ENCODE results near the gene TCEAL1. TPM values are rescaled to one million over a fixed set of nuclear protein-coding genes. Genes with fewer than 3 reads are reported as not detected.
"Not testable (repeated sequence)": the region's sequence is repeated elsewhere in the genome, so short reads cannot be mapped to it uniquely, and the experiment has no call there.

The TCEAL1 gene, protein sequence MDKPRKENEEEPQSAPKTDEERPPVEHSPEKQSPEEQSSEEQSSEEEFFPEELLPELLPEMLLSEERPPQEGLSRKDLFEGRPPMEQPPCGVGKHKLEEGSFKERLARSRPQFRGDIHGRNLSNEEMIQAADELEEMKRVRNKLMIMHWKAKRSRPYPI
- 4.2 and 5.0 TPM in 2 replicates for total RNA-seq

DNA sequence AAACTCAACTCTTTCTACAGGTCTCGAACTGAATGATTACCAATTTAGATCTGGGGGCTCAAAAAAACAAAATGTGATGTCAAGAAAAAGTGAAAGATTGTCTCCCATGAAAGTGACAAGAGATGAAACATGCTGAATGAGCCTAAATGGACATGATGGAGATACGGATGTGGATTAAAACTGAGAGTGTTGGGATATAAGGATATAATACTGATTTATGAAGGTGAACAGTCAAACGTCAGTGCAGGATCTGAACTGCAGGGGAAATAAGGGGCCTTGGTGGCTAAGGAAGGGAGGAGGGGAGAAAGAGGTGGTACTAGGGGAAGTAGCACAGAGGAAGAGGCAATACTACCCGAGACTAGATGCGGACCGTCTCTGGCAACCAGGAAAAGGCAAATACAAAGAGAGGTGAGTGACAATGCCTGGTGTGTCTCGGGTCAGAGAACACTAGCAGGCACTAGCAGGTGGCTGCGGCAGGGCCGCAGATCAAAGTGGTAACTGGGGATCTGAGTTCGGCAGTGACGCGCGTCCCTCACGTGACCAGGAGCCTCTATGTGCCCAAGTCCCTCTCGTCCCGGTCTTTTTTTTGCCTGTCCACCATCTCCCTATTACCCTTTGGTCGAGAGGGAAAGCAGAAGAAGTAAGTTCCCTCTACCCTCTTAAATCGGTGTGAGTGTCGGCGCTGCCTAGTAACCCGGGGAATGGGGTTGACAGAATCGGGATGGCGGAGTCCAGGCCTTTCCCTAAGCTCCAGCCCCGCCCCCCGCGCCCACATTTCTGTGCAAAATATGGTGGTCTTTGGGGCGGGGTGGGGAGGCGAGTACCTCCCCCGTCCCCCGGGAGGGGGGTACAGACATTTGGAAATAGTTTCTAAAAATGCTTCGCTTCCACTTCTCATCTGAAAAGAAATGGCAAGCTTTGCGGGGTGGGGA, at the start of gene TCEAL1:
TCEAL1 (plus strand) TSS at position 590 of the 932 bp plus-strand sequence. CDS start 942 bp downstream, outside the sequence.
- Mint-ChIP-seq H3K9me3 (no peaks in the 10 kb centered on the region), H3K4me1 (ENCODE audit: low read depth) (peaks cover 18% of the 10 kb centered on the region), H3K27me3 (ENCODE audit: low read depth) (no peaks in the 10 kb centered on the region), H3K36me3 (ENCODE audit: low read depth) (peaks cover 3% of the 10 kb centered on the region), H3K27ac (peak within 1 kb of the TSS; percentile 39), H3K4me3 (ENCODE audit: low read depth) (peak within 1 kb of the TSS; percentile 84)
- no peak for DNase-seq (ENCODE audit: low spot score)
- intact Hi-C loops (cut with micrococcal nuclease) = loop anchor here (5.0 kb wide), 1 partner anchor 59 kb away; the partner anchor contains the start of gene MORF4L2

DNA sequence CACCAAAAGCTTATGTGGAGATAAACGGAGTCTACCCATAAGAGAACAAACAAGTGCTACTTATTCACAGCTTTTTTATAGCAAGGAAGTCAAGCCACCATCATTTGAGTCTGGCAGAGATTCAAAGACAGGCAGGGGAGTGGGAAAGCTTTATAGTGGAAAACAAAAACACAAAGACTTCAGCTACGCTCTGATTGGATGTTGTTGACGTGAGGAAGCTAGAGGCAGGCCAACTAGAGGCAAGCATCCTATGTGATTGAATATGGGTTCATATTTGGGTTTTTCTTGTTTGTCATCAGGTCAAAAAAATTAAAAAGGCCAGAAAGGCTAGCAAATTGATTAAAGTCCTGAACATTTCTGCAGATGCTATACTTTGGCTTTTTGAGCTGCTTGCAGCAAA, 44.2 kb upstream of the TCEAL1 start:
- Mint-ChIP-seq H3K36me3 (ENCODE audit: low read depth) (no peaks in the 10 kb centered on the region), H3K27me3 (ENCODE audit: low read depth) (peaks cover 20% of the 10 kb centered on the region), H3K4me3 (ENCODE audit: low read depth) (peak overlapping the region; percentile 55), H3K27ac (no peak overlapping the region), H3K4me1 (ENCODE audit: low read depth) (peaks cover 3% of the 10 kb centered on the region), H3K9me3 (peaks cover 7% of the 10 kb centered on the region)
- intact Hi-C loops (cut with micrococcal nuclease) = no loop called here
- DNase-seq (ENCODE audit: low spot score) = no peak

DNA sequence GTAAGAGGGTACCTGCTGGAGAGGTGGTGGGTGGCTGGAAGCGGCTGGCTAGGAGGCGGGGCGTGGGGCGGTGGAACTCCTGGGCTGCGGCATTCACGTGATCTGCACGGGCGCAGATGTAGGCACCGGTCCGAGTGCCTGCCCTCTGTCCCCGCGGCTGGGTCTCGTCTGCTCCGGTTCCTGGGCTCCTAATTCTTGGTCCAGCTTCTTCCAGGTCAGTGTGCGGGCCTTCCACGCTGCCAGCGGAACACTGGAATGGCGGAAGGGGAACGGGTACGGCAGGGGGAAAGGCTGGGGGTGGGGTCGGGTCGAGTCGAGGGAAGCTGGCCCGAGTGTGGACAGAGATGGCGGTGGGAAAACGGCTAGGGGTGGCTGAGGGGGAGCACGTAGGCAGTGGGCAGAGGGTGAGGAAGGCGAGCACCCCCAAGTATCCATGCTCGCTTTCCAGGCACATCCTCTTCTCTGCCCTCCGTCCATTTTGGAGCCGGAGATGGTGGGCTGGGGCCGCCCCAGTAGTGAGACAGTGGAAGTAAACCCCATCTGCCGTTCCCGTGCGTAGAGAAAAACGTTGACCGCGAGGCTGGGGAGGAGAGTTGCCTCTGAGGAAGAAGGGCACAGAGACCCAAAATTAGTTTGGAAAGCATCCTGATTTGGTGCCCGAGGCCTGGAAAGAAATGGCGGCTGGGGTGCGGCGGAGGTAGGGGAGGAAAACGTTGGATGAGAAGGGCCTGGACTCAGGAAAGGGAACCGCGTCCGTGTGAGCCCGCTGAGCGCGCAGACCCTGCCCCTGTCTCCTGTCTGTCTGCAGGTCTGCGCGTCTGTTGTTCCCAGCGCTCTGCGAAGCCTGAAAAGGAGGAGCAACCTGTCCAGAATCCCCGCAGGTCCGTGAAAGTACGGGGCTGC, 43.1 kb upstream of the TCEAL1 start, which contains the start of gene TCEAL4:
TCEAL4 (plus strand) TSS at position 105 of the 903 bp plus-strand sequence. CDS start 1,161 bp downstream, outside the sequence.
- peaks cover 3% of the 10 kb centered on the region for H3K4me1 Mint-ChIP-seq (ENCODE audit: low read depth)
- H3K4me3 Mint-ChIP-seq (ENCODE audit: low read depth) = peak within 1 kb of the TSS; percentile 79
- intact Hi-C loops (cut with micrococcal nuclease) = no loop called here
- peaks cover 7% of the 10 kb centered on the region for H3K9me3 Mint-ChIP-seq
- no peak within 1 kb of the TSS for H3K27ac Mint-ChIP-seq
- DNase-seq (ENCODE audit: low spot score) = no peak
- no peaks in the 10 kb centered on the region for H3K36me3 Mint-ChIP-seq (ENCODE audit: low read depth)
- H3K27me3 Mint-ChIP-seq (ENCODE audit: low read depth) = peaks cover 17% of the 10 kb centered on the region

DNA sequence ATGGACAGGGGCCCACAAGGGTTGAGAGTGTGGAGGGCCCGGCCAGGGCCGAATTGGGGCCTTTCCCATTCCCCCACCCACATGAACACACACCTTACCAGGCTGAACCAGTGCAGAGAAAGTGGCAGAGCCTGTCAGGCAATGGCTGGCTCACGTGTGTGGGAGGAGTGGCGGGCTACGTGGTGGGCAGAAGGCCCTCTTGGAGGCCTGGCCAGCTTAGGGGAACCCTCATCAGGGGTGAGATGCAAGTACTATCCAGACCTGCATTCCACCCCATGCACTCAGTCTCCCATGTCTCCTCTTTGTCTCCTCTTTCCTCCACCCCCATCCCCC, 42.5 kb upstream of the TCEAL1 start:
- no peak overlapping the region for H3K27ac Mint-ChIP-seq

DNA sequence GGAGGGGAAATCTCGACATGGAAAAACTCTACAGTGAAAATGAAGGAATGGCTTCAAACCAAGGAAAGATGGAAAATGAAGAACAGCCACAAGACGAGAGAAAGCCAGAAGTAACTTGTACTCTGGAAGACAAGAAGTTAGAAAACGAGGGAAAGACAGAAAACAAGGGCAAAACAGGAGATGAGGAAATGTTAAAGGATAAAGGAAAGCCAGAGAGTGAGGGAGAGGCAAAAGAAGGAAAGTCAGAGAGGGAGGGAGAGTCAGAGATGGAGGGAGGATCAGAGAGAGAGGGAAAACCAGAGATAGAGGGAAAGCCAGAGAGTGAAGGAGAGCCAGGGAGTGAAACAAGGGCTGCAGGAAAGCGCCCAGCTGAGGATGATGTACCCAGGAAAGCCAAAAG, 42.1 kb upstream of the TCEAL1 start:
- Mint-ChIP-seq H3K36me3 (ENCODE audit: low read depth) (no peaks in the 10 kb centered on the region), H3K27ac (no peak overlapping the region), H3K27me3 (ENCODE audit: low read depth) (peaks cover 10% of the 10 kb centered on the region), H3K4me3 (ENCODE audit: low read depth) (peak overlapping the region; percentile 79), H3K4me1 (ENCODE audit: low read depth) (peaks cover 3% of the 10 kb centered on the region), H3K9me3 (peaks cover 7% of the 10 kb centered on the region)
- no peak for DNase-seq (ENCODE audit: low spot score)
- intact Hi-C loops (cut with micrococcal nuclease) = no loop called here

More for the DNA sequence above, 42.5 kb upstream of the TCEAL1 start:
- H3K27me3 Mint-ChIP-seq (ENCODE audit: low read depth) = peaks cover 13% of the 10 kb centered on the region
- no peak for DNase-seq (ENCODE audit: low spot score)
- intact Hi-C loops (cut with micrococcal nuclease) = no loop called here
- H3K4me1 Mint-ChIP-seq (ENCODE audit: low read depth) = peaks cover 3% of the 10 kb centered on the region
- peaks cover 7% of the 10 kb centered on the region for H3K9me3 Mint-ChIP-seq
- no peaks in the 10 kb centered on the region for H3K36me3 Mint-ChIP-seq (ENCODE audit: low read depth)
- H3K4me3 Mint-ChIP-seq (ENCODE audit: low read depth) = peak overlapping the region; percentile 79

DNA sequence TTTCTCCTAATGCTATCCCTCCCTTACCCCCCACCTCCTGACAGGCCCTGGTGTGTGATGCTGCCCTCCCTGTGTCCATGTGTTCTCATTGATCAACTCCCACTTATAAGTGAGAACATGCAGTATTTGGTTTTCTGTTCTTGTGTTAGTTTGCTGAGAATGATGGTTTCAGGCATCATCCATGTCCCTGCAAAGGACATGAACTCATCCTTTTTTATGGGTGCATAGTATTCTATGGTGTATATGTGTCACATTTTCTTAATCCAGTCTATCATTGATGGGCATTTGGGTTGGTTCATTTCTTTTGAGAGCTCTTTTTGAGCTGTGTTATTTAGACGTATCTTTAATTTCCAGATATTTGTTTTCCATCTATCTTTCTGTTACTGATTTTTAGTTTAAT, 36.5 kb upstream of the TCEAL1 start:
- H3K4me1 Mint-ChIP-seq (ENCODE audit: low read depth); H3K27ac Mint-ChIP-seq; H3K27me3 Mint-ChIP-seq (ENCODE audit: low read depth); intact Hi-C loops (cut with micrococcal nuclease); H3K4me3 Mint-ChIP-seq (ENCODE audit: low read depth); DNase-seq (ENCODE audit: low spot score); H3K36me3 Mint-ChIP-seq (ENCODE audit: low read depth); H3K9me3 Mint-ChIP-seq: not testable (repeated sequence)

DNA sequence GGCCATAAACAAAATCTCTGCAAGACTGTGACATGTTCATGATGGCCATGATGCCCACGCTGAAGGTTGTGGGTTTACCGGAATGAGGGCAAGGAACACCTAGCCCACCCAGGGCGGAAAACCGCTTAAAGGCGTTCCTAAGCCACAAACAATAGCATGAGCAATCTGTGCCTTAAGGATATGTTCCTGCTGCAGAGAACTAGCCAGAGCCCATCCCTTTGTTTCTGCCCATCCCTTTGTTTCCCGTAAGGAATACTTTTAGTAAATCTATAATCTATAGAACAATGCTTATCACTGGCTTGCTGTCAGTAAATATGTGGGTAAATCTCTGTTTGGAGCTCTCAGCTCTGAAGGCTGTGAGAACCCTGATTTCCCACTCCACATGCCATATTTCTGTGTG, 33.6 kb upstream of the TCEAL1 start:
- H3K4me1 Mint-ChIP-seq (ENCODE audit: low read depth); H3K27me3 Mint-ChIP-seq (ENCODE audit: low read depth); H3K4me3 Mint-ChIP-seq (ENCODE audit: low read depth); H3K36me3 Mint-ChIP-seq (ENCODE audit: low read depth); H3K27ac Mint-ChIP-seq; DNase-seq (ENCODE audit: low spot score); intact Hi-C loops (cut with micrococcal nuclease); H3K9me3 Mint-ChIP-seq: not testable (repeated sequence)

DNA sequence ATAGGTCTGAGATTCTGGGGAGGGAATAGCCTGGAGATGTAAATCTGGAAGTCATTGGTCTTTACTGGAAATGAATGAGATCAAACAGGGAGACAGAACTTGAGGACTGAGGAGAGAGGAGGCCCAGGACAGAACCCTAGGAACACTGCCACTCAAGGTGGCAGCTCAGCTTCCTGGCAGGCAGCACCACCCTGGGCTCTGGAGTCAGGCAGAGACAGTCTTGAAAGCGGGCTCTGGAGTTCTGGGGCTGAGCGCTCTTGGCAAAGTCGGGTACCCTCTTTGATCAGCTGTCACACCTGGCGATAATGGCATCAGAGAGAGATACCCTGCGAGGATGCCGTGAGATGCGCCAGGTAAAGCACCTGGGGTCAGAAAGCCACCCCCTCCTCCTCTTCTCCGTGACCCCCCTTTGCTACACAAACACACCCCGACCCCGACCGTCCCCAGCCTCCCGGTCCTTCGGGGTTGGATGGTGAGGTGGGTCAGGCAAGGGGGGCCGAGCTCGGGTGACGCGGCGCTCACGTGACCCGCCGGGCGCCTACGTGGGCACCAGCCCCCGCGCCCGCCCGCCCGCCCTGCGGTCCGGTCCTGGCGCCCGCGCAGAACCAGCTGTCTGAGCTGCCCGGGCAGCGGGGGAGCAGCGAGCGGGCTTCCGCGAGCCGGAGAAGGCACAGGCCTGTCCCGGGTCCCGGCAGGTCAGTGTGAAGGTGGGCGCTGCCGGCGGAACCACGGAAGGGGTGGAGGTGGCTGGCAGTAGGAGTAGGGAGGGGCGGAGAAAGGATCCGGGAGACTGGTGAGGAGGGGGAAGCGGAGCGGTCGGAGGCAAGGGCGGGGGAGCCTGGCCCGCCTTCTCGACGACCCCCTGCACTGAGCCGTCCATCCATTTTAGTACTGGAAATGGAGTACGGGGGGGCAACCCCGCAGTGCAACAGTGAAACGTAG, 21.1 kb upstream of the TCEAL1 start, which contains the start of gene TCEAL3:
TCEAL3 (plus strand) TSS at position 600 of the 942 bp plus-strand sequence. CDS start 1,102 bp downstream, outside the sequence.
- H3K27ac Mint-ChIP-seq = no peak within 1 kb of the TSS
- no peaks in the 10 kb centered on the region for H3K36me3 Mint-ChIP-seq (ENCODE audit: low read depth)
- no peaks in the 10 kb centered on the region for H3K9me3 Mint-ChIP-seq
- intact Hi-C loops (cut with micrococcal nuclease) = no loop called here
- DNase-seq (ENCODE audit: low spot score) = no peak
- no peaks in the 10 kb centered on the region for H3K4me1 Mint-ChIP-seq (ENCODE audit: low read depth)
- peaks cover 13% of the 10 kb centered on the region for H3K27me3 Mint-ChIP-seq (ENCODE audit: low read depth)
- peak within 1 kb of the TSS; percentile 58 for H3K4me3 Mint-ChIP-seq (ENCODE audit: low read depth)

DNA sequence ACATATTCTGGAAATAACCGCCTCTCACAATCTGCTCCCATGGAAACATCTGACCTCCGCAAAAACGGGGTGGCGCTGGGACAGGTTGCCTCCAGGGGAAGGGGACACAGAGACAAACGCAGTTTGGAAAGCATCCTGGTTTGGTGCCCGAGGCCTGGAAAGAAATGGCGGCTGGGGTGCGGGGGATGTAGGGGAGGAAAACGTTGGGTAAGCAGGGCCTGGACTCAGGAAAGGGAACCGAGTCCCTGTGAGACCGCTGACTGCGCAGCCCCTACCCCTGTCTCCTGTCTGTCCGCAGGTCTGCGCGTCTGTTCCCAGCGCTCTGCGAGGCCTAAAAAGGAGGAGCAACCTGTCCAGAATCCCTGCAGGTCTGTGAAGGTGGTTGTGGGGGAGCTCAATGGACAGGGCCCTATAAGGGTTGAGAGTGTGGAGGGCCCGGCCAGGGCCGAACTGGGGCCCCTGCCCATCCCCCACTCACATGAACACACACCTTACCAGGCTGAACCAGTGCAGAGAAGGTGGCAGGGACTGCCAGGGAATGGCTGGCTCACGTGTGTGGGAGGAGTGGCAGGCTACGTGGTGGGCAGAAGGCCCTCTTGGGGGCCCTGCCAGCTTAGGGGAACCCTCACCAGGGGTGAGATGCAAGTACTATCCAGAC, 20.3 kb upstream of the TCEAL1 start:
- Mint-ChIP-seq H3K27me3 (ENCODE audit: low read depth) (peaks cover 15% of the 10 kb centered on the region), H3K4me1 (ENCODE audit: low read depth) (no peaks in the 10 kb centered on the region), H3K36me3 (ENCODE audit: low read depth) (no peaks in the 10 kb centered on the region), H3K27ac (no peak overlapping the region), H3K4me3 (ENCODE audit: low read depth) (peak overlapping the region; percentile 58), H3K9me3 (no peaks in the 10 kb centered on the region)
- DNase-seq (ENCODE audit: low spot score) = no peak
- intact Hi-C loops (cut with micrococcal nuclease) = no loop called here

DNA sequence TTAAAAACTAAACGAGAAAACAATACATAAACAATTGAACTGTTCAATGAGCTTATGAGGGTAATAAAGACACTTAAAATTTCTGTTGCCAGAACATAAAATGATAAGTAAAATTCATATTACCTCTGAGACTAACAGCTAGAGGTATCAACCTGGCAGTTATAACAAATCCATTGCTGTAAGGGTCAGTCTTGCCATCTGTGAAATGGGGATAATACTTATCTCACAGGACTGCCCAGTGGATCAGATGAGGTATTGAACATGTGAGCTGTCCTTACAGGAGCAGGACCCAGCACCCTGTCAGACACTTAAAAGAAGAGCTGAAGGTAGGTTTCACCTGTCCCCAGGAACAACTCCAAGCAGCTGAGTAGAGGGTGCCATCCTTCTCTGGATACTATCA, 18.5 kb upstream of the TCEAL1 start:
- no peaks in the 10 kb centered on the region for H3K4me1 Mint-ChIP-seq (ENCODE audit: low read depth)
- no peaks in the 10 kb centered on the region for H3K36me3 Mint-ChIP-seq (ENCODE audit: low read depth)
- H3K27ac Mint-ChIP-seq = no peak overlapping the region
- intact Hi-C loops (cut with micrococcal nuclease) = no loop called here
- H3K27me3 Mint-ChIP-seq (ENCODE audit: low read depth) = peaks cover 15% of the 10 kb centered on the region
- DNase-seq (ENCODE audit: low spot score) = no peak
- no peaks in the 10 kb centered on the region for H3K9me3 Mint-ChIP-seq
- no peak overlapping the region for H3K4me3 Mint-ChIP-seq (ENCODE audit: low read depth)

DNA sequence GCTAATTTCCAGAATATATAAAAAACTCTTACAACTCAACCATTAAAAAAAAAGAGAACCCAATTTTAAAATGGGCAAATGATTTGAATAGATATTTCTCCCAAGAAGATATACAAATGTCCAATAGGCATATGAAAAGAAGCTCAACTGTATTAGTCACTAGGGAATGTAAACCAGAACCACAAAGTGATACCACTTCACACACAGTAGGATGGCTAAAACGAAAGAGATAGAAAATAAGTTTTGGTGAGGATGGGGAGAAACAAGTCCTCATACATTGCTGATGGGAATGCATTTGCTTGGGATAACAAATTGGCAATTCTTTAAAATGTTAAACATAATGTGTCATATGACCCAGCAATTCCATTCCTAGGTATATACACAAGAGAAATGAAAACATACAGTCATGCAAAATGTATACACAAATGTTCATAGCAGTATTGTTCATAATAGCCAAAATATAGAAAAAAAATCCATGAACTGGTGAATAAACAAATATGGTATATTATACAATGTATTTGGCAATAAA, 15.3 kb upstream of the TCEAL1 start:
- Mint-ChIP-seq H3K4me1 (ENCODE audit: low read depth) (no peaks in the 10 kb centered on the region), H3K9me3 (no peaks in the 10 kb centered on the region), H3K27me3 (ENCODE audit: low read depth) (peaks cover 2% of the 10 kb centered on the region), H3K4me3 (ENCODE audit: low read depth) (no peak overlapping the region), H3K36me3 (ENCODE audit: low read depth) (no peaks in the 10 kb centered on the region), H3K27ac (no peak overlapping the region)
- DNase-seq (ENCODE audit: low spot score) = no peak
- intact Hi-C loops (cut with micrococcal nuclease) = no loop called here
